ENCODE measurements around the gene POP4. TPM values are rescaled to one million over a fixed set of nuclear protein-coding genes. Genes with fewer than 3 reads are reported as not detected.

Gene POP4
- total and polyA plus RNA-seq, 10 of the 15 experiments (the other 5 are each of a cell fraction or from before 2014, with no cell fraction given): 52.1 to 231 (median 118) TPM

GRCh38 chr19:29562299-29563297, 43.5 kb upstream of the POP4 start (continued):
- no peak for TF ChIP-seq ZBTB11 (CRISPR knock-in tag; IDR thresholded peaks at IDR 0.05)

DNA sequence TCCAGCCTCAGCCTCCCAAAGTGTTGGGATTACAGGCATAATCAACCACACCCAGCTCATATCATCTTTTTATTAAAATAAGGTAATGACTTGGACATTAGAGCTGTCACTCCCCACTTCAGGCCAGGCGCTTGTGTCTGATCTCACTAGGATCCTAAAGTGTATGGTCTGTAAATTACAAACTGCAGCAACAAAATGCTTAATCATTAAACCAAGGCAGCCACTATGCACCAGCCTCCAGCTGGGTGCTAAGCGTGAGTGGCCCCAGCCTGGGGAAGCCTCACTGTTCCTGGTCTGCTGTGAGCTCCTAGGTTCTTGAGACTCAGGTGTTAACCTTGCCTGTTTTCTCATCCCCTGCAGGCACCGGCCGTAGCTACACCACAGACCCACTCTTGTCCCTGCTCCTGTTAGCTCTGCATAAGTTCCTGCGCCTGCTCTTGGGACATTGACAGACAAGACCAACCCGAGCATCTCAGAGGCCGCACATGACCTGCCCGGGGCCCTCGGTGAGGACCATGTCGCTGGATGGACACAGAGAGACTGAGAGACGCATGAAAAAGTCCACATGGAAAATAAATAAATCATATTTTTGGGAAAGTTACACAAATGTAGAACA, 42.5 kb upstream of the POP4 start:
- no peaks in the 10 kb centered on the region for H3K79me2 ChIP-seq (ENCODE audit: control insufficient read depth, insufficient read depth, low read length)
- no TSS peak for BruUV-seq (replicated peaks)
- WGBS (ENCODE audit: insufficient coverage, insufficient replicate concordance, low lambda C conversion rate, missing lambda C conversion rate): 8% methylated on average over 11 of the region's 11 CpGs
- no peak for FAIRE-seq
- H3K4me2 ChIP-seq (ENCODE audit: control insufficient read depth, insufficient read depth): no peak overlapping the region
- RAD21 ChIA-PET (ENCODE audit: unreplicated experiment): no interaction called here
- no peak overlapping the region for H3K27ac ChIP-seq (ENCODE audit: control insufficient read depth, insufficient read depth)
- TF ChIP-seq KAT2A (conservative IDR thresholded peaks at IDR 0.05; ENCODE audit: control insufficient read depth, low read depth, low read length) (no peak), MEF2B (IDR thresholded peaks at IDR 0.05; ENCODE audit: partially characterized antibody, poor library complexity, severe bottlenecking) (no peak), FOS (IDR thresholded peaks at IDR 0.05; ENCODE audit: borderline replicate concordance, extremely low read depth, insufficient read length) (no peak), SREBF1 (IDR thresholded peaks at IDR 0.05; ENCODE audit: low read length) (no peak), CBX3 (IDR thresholded peaks at IDR 0.05; ENCODE audit: borderline replicate concordance, low read depth) (no peak), EZH2 (IDR thresholded peaks at IDR 0.05; ENCODE audit: borderline replicate concordance, control insufficient read depth, low read depth, low read length) (no peak), LARP7 (IDR thresholded peaks at IDR 0.05) (no peak), TCF12 (IDR thresholded peaks at IDR 0.05; ENCODE audit: low read depth, low read length) (no peak), MLLT1 (IDR thresholded peaks at IDR 0.05) (no peak), YY1 (IDR thresholded peaks at IDR 0.05; ENCODE audit: low read depth, low read length) (no peak), CEBPZ (IDR thresholded peaks at IDR 0.05; ENCODE audit: low read depth, low read length) (no peak)
- SMC1A ChIA-PET (ENCODE audit: uncharacterized antibody, unreplicated experiment): no interaction called here
- in situ Hi-C loops (cut with MboI): no loop called here
- no peak overlapping the region for H2AFZ ChIP-seq (ENCODE audit: control insufficient read depth, low read depth, low read length)
- H3K9me3 ChIP-seq (replicated peaks; ENCODE audit: control insufficient read depth, insufficient read depth, low read length): no peaks in the 10 kb centered on the region; the same call in 2 of the 3 replicates
- POLR2A ChIA-PET: no interaction called here
- no peak for ATAC-seq
- no peaks in the 10 kb centered on the region for H3K4me1 ChIP-seq (ENCODE audit: control insufficient read depth, insufficient read depth, low read length)
- no peaks in the 10 kb centered on the region for H3K27me3 ChIP-seq (replicated peaks in 1 of 2; ENCODE audit: control insufficient read depth in 2 of 2, insufficient read depth in 2 of 2, low read length in 1 of 2)
- CTCF ChIA-PET: interaction anchor here (0.7 kb wide), 1 partner anchor 12 kb away, joined by 4 read pairs; no protein-coding TSS in a partner anchor
- DNase-seq (ENCODE audit: low read depth, low spot score): no peak
- H3K9ac ChIP-seq (ENCODE audit: control insufficient read depth, insufficient read depth, low read length): no peak overlapping the region
- H4K20me1 ChIP-seq (ENCODE audit: control insufficient read depth, insufficient read depth): no peaks in the 10 kb centered on the region
- no peaks in the 10 kb centered on the region for H3K36me3 ChIP-seq (ENCODE audit: control insufficient read depth in 2 of 2, insufficient read depth in 2 of 2, low read length in 1 of 2)
- intact Hi-C loops (cut with micrococcal nuclease; ENCODE audit: unreplicated experiment): no loop called here
- no peak overlapping the region for H3K4me3 ChIP-seq
